ENCODE data around the gene SERTAD2. TPM values are rescaled to one million over a fixed set of nuclear protein-coding genes. Genes with fewer than 3 reads are reported as not detected.

SERTAD2 gene
- total RNA-seq, 1 donor from 2014 or later: 41.5 TPM

DNA sequence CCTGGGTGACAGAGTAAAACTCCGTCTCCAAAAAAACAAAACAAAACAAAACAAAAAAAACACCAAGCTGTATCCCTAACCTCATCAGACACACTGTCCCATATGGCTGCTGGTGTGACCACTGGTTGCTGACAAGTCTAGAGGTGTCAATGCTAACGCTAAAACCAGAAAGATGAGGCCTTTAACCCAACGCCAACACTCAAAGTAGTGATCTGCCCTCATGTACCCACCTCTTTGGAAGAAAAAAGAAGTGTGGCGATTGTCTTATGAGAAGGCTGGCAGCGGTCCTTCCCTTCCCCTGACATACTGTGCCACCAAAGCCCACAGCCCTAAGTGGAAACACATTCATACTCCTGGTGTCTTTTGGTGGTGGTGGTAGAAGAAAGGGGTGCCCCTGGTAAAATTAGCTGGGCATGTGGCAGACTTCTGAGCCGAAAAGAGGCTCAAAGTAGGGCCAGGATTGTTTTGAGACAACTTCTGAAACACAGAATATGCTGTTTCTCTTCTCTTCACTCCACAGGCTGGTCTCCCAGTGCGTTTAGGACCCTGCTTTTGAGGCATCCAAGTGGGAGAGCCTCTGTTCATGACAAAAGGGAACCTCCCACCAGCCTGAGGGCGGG lies 9.8 kb downstream of the SERTAD2 start:
- TF ChIP-seq, protein P1, sequence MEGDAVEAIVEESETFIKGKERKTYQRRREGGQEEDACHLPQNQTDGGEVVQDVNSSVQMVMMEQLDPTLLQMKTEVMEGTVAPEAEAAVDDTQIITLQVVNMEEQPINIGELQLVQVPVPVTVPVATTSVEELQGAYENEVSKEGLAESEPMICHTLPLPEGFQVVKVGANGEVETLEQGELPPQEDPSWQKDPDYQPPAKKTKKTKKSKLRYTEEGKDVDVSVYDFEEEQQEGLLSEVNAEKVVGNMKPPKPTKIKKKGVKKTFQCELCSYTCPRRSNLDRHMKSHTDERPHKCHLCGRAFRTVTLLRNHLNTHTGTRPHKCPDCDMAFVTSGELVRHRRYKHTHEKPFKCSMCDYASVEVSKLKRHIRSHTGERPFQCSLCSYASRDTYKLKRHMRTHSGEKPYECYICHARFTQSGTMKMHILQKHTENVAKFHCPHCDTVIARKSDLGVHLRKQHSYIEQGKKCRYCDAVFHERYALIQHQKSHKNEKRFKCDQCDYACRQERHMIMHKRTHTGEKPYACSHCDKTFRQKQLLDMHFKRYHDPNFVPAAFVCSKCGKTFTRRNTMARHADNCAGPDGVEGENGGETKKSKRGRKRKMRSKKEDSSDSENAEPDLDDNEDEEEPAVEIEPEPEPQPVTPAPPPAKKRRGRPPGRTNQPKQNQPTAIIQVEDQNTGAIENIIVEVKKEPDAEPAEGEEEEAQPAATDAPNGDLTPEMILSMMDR (IDR thresholded peaks at IDR 0.05; ENCODE audit: unreplicated experiment): no peak
- no peaks in the 10 kb centered on the region for H3K27me3 Mint-ChIP-seq (ENCODE audit: low read depth)
- H3K36me3 Mint-ChIP-seq: no peaks in the 10 kb centered on the region
- no peaks in the 10 kb centered on the region for H3K9me3 Mint-ChIP-seq
- H3K4me3 Mint-ChIP-seq: peak overlapping the region; percentile 77
- peaks cover 91% of the 10 kb centered on the region for H3K4me1 Mint-ChIP-seq
- DNase-seq (ENCODE audit: low spot score in 2 of 2, unreplicated experiment in 2 of 2): no peak
- peak overlapping the region; percentile 100 for H3K27ac Mint-ChIP-seq

DNA sequence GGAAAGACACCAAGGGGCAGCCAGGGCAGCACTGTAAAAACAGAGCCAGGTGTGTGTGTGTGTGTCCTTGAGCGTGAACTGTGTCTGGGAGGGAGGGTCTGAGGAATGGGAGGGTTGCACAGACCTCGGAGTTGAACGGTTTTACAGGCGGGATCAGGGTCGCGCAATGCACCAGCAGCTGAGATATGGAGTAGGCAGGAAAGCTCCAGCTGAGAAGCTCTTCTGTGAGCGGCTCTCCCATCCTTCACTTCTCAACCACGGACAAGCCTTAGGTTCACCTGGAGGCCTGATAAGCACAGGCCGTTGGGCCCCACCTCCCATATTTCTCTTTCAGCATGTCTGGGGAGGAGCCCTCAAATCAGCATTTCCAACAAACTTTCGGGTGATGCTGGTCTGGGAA lies 12.1 kb downstream of the SERTAD2 start:
- Mint-ChIP-seq H3K4me1 (peaks cover 92% of the 10 kb centered on the region), H3K36me3 (peaks cover 1% of the 10 kb centered on the region), H3K4me3 (no peak overlapping the region), H3K27ac (peak overlapping the region; percentile 85), H3K9me3 (no peaks in the 10 kb centered on the region), H3K27me3 (ENCODE audit: low read depth) (no peaks in the 10 kb centered on the region)
- TF ChIP-seq, protein P1 (IDR thresholded peaks at IDR 0.05; ENCODE audit: unreplicated experiment): no peak
- no peak for DNase-seq (ENCODE audit: low spot score in 2 of 2, unreplicated experiment in 2 of 2)

DNA sequence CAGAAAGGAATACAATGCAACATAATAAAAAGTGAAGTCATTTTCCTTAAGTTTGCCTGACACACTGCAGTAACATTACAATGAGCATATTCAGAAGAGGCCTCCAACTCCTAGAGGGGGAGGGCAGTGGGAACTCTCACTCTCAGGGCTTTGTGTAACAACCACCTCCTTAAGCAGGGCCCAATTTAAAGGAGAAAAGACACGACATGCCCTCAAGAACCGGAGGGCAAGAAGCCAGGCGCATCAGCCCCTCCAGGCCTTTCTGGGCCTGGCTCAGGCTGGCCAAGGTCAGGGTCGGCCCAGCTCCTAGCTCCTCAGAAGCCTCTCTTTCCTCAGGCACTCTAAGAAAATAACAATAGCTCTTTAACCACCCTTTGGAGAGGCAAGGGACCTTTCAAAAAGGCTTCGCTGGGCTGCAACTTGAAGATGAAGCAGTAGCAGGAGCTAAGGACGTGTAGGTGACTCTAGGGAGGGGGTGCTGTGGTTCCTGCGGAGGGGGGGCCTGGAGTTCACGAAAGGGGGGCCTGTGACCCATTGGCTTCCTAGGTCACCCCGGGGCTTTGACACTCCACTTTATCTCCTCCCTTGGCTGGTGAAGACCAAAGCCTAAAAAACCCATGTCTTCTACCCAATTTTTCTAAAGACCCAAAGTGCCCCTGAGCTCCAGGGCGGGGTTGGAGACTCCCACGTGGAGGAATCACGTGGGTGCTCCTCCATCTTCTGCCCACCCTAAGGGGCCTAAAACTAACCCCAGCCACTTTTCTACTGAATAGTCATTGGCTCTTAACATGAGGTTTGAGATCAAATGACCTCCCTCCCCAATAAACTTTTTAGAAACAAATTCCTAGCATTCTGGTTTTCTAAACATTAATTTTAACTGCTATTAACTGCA lies 13.3 kb downstream of the SERTAD2 start:
- H3K27me3 Mint-ChIP-seq (ENCODE audit: low read depth): no peaks in the 10 kb centered on the region
- no peaks in the 10 kb centered on the region for H3K9me3 Mint-ChIP-seq
- H3K4me1 Mint-ChIP-seq: peaks cover 90% of the 10 kb centered on the region
- H3K36me3 Mint-ChIP-seq: peaks cover 9% of the 10 kb centered on the region
- peak overlapping the region; percentile 85 for H3K27ac Mint-ChIP-seq
- TF ChIP-seq, protein P1 (IDR thresholded peaks at IDR 0.05; ENCODE audit: unreplicated experiment): no peak
- no peak overlapping the region for H3K4me3 Mint-ChIP-seq
- no peak for DNase-seq (ENCODE audit: low spot score in 2 of 2, unreplicated experiment in 2 of 2)

DNA sequence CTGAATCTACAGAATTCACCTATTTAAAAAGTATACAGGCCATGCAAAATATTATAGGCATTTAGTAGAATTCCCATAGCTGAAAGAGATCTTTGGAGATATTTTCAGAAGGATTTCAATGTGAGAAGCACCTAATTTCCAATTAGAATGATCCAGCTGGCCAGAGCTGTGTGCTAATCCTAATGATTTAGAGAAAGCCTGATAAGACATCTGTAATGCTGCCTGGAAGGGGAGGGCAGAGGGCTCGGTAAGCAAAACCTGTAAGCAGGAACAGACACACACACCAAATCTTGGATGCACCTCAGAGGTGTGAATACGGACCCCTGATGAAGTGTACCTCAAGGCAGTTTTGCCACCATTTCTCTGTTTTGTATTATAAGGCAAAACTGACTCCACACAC lies 14.0 kb downstream of the SERTAD2 start:
- H3K4me1 Mint-ChIP-seq: peaks cover 82% of the 10 kb centered on the region
- no peaks in the 10 kb centered on the region for H3K9me3 Mint-ChIP-seq
- TF ChIP-seq, protein P1 (IDR thresholded peaks at IDR 0.05; ENCODE audit: unreplicated experiment): no peak
- no peak for DNase-seq (ENCODE audit: low spot score in 2 of 2, unreplicated experiment in 2 of 2)
- H3K36me3 Mint-ChIP-seq: peaks cover 9% of the 10 kb centered on the region
- peak overlapping the region; percentile 85 for H3K27ac Mint-ChIP-seq
- H3K4me3 Mint-ChIP-seq: no peak overlapping the region
- H3K27me3 Mint-ChIP-seq (ENCODE audit: low read depth): no peaks in the 10 kb centered on the region

DNA sequence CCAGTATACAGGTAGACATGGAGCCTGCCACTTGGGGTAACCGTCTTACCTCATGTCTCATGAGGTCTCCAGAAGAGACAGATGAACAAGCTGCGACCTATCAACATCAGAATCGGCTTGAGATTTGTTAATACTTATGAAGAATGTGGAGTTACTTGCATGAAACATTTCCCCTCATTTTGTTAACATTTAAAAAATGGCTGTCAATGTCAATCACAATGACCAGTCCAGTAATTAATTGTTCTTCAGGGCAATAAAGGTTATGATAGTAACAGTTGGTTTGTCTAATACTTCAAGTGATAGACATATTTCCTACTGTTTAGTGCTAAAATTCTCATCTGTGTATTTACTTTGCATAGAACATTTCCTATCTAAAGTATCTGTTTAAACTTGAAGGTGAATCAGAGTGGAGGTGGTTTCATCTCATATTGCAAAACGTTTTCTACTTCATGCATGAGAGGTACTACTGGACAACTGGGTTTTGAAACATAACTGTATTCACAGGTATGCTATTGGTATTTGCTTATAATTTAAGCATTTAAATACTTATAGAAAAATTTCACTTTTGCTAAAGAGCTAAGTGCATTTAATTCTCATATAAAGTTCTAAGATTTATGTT lies 15.1 kb downstream of the SERTAD2 start:
- H3K27ac Mint-ChIP-seq: peak overlapping the region; percentile 80
- no peak for DNase-seq (ENCODE audit: low spot score in 2 of 2, unreplicated experiment in 2 of 2)

More for the DNA sequence above, 15.1 kb downstream of the SERTAD2 start:
- H3K4me3 Mint-ChIP-seq: no peak overlapping the region
- TF ChIP-seq, protein P1 (IDR thresholded peaks at IDR 0.05; ENCODE audit: unreplicated experiment): no peak
- H3K36me3 Mint-ChIP-seq: peaks cover 14% of the 10 kb centered on the region
- H3K9me3 Mint-ChIP-seq: no peaks in the 10 kb centered on the region
- H3K4me1 Mint-ChIP-seq: peaks cover 78% of the 10 kb centered on the region
- no peaks in the 10 kb centered on the region for H3K27me3 Mint-ChIP-seq (ENCODE audit: low read depth)
